Measurements from ENCODE around the gene CADM2.

Gene CADM2

DNA sequence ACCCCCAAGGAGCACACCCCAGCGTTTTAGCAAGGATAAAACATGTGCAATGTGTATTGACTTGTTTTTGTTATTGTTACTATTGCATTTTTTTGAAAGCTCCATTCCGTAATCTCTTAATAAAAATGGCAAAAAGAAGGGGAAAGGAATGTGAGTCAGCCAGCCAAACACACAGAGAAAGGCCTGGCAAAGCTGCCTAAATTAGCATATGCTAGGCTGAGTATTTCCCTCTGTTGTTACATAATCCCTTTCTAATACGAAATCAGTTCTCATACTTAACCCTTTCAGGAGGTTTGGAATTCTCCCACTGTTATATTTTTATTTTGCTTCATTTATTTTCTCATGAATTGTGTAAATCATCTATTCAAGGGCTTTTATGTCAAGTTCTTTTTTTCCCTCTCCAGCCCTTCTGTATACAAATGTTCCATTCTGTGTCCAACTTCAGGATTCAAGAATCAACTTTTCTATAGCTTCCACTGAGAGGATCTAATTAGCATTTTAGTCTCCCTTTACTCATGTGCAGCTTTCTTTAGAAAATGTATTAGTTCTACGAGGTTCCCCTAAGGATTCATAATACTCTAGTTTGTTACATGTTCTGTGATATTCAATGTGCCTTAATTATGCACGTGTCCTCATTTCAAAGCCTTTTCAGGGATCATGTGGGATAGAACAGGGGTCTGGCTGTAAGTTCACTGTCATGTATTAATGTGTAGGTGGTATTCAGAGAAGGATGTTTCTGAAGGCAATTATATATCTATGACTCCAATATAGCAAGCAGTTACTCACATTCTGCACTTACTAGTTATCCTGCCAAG is 9.2 kb downstream of the CADM2 start:
- no peak overlapping the region for H3K4me3 ChIP-seq (replicated peaks; ENCODE audit: low read depth, low read length)

DNA sequence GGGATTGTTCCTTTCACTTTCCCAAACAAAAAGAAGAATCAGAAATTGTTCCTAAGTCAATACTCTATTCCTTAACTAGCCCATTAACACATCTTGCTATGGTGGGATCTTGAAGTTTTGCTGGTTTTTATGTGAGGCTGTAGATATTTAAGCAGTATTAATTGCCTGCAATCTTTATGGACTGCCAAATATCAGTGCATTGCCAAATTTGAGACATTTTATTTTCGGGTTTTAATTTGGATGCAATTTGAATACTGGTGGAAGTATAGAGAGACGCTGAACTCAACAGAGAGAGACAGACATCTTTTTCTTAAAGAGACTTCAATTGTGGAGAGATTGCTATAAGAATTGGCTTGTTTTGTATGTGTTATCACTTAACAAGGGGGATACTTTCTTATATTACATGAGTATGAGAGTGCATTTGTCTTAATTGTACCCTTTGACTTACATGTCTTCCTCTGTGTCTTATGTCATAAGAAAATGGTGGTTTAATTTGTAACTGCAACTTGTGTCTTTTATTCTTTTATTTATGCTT is 10.0 kb downstream of the CADM2 start:
- DNase-seq (ENCODE audit: low read depth) = no peak
- no peak for TF ChIP-seq CTCF (IDR thresholded peaks at IDR 0.05; ENCODE audit: low read length, missing control alignments)

More for the DNA sequence above, 9.2 kb downstream of the CADM2 start:
- TF ChIP-seq CTCF (IDR thresholded peaks at IDR 0.05; ENCODE audit: low read length, missing control alignments) = no peak
- DNase-seq (ENCODE audit: low read depth) = no peak

DNA sequence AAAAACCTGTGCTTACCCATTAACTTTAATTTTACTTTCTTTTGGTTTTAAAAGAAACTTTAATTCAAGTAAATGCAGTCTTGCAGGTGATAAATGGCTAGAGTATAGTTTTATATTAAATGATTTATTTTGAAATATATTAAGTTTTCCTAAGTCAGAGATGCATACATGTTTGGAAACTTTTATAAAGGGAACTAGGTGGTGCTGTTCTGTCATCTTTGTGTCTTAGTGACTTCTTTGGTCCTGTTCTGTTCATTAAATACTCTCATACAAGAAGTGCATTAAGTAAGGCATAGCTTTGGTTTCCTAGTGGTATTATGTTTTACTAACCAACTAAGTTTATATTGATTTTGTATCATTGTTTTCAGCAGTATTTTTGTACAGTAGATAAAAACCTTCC is 15.6 kb downstream of the CADM2 start:
- TF ChIP-seq CTCF (IDR thresholded peaks at IDR 0.05; ENCODE audit: low read length, missing control alignments) = no peak
- no peak overlapping the region for H3K4me3 ChIP-seq (replicated peaks; ENCODE audit: low read depth, low read length)
- no peak for DNase-seq (ENCODE audit: low read depth)

More for the DNA sequence above, 10.0 kb downstream of the CADM2 start:
- no peak overlapping the region for H3K4me3 ChIP-seq (replicated peaks; ENCODE audit: low read depth, low read length)

GRCh38 chr3:84977021-84977420 is 18.2 kb downstream of the CADM2 start:
- no peak for TF ChIP-seq CTCF (IDR thresholded peaks at IDR 0.05; ENCODE audit: low read length, missing control alignments)
- DNase-seq (ENCODE audit: low read depth) = no peak
- no peak overlapping the region for H3K4me3 ChIP-seq (replicated peaks; ENCODE audit: low read depth, low read length)

GRCh38 chr3:84978843-84979242 is 20.1 kb downstream of the CADM2 start:
- DNase-seq (ENCODE audit: low read depth) = no peak
- no peak overlapping the region for H3K4me3 ChIP-seq (replicated peaks; ENCODE audit: low read depth, low read length)
- TF ChIP-seq CTCF (IDR thresholded peaks at IDR 0.05; ENCODE audit: low read length, missing control alignments) = no peak

DNA sequence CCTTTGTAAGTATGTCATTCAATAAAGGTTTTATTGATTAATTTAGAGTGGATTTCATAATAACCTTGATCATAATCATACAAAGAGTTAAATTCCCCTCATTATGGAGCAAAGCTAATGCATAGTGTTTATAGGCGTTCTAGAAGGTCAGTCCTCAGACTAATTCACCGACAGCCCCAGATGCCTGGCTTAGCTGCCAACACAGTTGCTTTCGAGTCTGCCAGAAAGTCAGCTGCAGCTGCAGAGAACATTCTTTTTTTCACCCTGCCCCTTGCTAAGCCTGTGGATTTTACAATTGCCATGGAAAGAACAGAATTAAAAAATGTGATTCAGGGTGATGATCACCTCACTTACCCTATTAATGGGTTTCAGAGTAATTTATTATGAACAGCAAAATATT is 21.2 kb downstream of the CADM2 start:
- DNase-seq (ENCODE audit: low read depth) = no peak
- no peak overlapping the region for H3K4me3 ChIP-seq (replicated peaks; ENCODE audit: low read depth, low read length)
- TF ChIP-seq CTCF (IDR thresholded peaks at IDR 0.05; ENCODE audit: low read length, missing control alignments) = no peak

DNA sequence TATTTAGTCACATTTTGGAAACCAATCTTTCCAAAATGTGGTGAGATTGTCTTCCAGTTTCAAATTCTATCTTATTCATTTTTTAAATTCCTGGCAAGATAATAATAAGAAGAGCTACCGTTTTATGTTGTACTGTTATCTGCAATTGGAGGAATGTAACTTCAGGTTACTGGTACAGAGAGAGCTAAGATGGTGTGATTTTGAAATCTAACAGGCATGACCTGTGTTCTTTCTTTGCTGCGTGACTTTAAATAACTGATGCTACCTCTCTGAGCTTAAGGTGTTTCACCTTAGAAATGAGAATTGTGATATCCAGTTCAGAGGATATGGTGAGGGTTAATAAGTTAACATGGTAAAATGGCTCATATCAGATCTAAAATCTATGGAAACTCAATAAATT is 21.7 kb downstream of the CADM2 start:
- no peak for DNase-seq (ENCODE audit: low read depth)
- H3K4me3 ChIP-seq (replicated peaks; ENCODE audit: low read depth, low read length) = no peak overlapping the region
- no peak for TF ChIP-seq CTCF (IDR thresholded peaks at IDR 0.05; ENCODE audit: low read length, missing control alignments)

All from fibroblast of pulmonary artery (primary cell).